ENCODE measurements around the gene ACTN4. TPM values are rescaled to one million over a fixed set of nuclear protein-coding genes. Genes with fewer than 3 reads are reported as not detected.

Gene ACTN4
- total RNA-seq, 2 experiments from 2014 or later = 86.8 to 178 TPM

- Histone ChIP-seq H3K4me1 (ENCODE audit: insufficient read depth, low read length, poor library complexity, severe bottlenecking) (no peaks in the 10 kb centered on the region), H3K4me2 (ENCODE audit: low read length) (no peak overlapping the region), H2AFZ (ENCODE audit: low read length) (no peak overlapping the region), H3K9me2 (ENCODE audit: insufficient read depth, low read length) (no peaks in the 10 kb centered on the region), H3K36me3 (ENCODE audit: insufficient read depth, low read length) (peaks cover 60% of the 10 kb centered on the region), H4K20me1 (ENCODE audit: insufficient read depth, low read length) (no peaks in the 10 kb centered on the region), H3K27ac (ENCODE audit: low read depth, low read length, poor library complexity, severe bottlenecking) (no peak overlapping the region), H3K9me3 (ENCODE audit: low read length) (no peaks in the 10 kb centered on the region), H3K79me2 (ENCODE audit: insufficient read depth, low read depth, low read length) (no peaks in the 10 kb centered on the region), H3K4me3 (ENCODE audit: low read depth, low read length, poor library complexity, severe bottlenecking) (no peak overlapping the region)
- POLR2A ChIA-PET = no interaction called here
- intact Hi-C loops (cut with micrococcal nuclease; ENCODE audit: unreplicated experiment) = loop anchor here (10.0 kb wide), 2 partner anchors 177 to 207 kb away; no protein-coding TSS in a partner anchor
- CTCF ChIA-PET (ENCODE audit: unreplicated experiment) = no interaction called here
- TF ChIP-seq CTCF (conservative IDR thresholded peaks at IDR 0.05; ENCODE audit: low read length) = no peak
- no peak for TF ChIP-seq EZH2phosphoT487 (IDR thresholded peaks at IDR 0.05; ENCODE audit: borderline replicate concordance, low read depth, low read length)
- no TSS peak for BruUV-seq (replicated peaks)
- no peak for DNase-seq (ENCODE audit: low spot score)
Observed at GRCh38 chr19:38721979-38722773, 74.7 kb downstream of the ACTN4 start.

GRCh38 chr19:38722947-38723605, 75.6 kb downstream of the ACTN4 start:
- TF ChIP-seq EZH2phosphoT487 (IDR thresholded peaks at IDR 0.05; ENCODE audit: borderline replicate concordance, low read depth, low read length) = no peak
- TF ChIP-seq CTCF (conservative IDR thresholded peaks at IDR 0.05; ENCODE audit: low read length) = no peak
- no TSS peak for BruUV-seq (replicated peaks)
- H3K4me2 ChIP-seq (ENCODE audit: low read length) = no peak overlapping the region
- no peaks in the 10 kb centered on the region for H3K9me2 ChIP-seq (ENCODE audit: insufficient read depth, low read length)
- ChIA-PET POLR2A (interaction anchor here (0.6 kb wide), 2 partner anchors 30 to 1520 kb away, joined by 3 to 4 read pairs; no protein-coding TSS in a partner anchor), CTCF (ENCODE audit: unreplicated experiment) (interaction anchor here (0.6 kb wide), 1 partner anchor 155 kb away, joined by 5 read pairs; the partner anchor contains the start of gene RINL)
- H2AFZ ChIP-seq (ENCODE audit: low read length) = no peak overlapping the region
- peaks cover 52% of the 10 kb centered on the region; the same call in 1 of the 2 replicates for H3K36me3 ChIP-seq (ENCODE audit: insufficient read depth, low read length)
- no peaks in the 10 kb centered on the region for H4K20me1 ChIP-seq (ENCODE audit: insufficient read depth, low read length)
- H3K4me1 ChIP-seq (ENCODE audit: insufficient read depth, low read length, poor library complexity, severe bottlenecking) = no peaks in the 10 kb centered on the region
- H3K4me3 ChIP-seq (ENCODE audit: low read depth, low read length, poor library complexity, severe bottlenecking) = no peak overlapping the region
- intact Hi-C loops (cut with micrococcal nuclease; ENCODE audit: unreplicated experiment) = loop anchor here (10.0 kb wide), 2 partner anchors 178 to 208 kb away; no protein-coding TSS in a partner anchor
- no peaks in the 10 kb centered on the region for H3K79me2 ChIP-seq (ENCODE audit: insufficient read depth, low read depth, low read length)
- H3K9me3 ChIP-seq (ENCODE audit: low read length) = no peaks in the 10 kb centered on the region
- no peak for DNase-seq (ENCODE audit: low spot score)
- H3K27ac ChIP-seq (ENCODE audit: low read depth, low read length, poor library complexity, severe bottlenecking) = no peak overlapping the region
